Mesodermal cell (in vitro differentiated cells): Measurements from ENCODE around the gene TP53BP1.

ENCODE experiments used
- H3K27ac ChIP-seq: 2 replicates; pipeline ENCODE4 v1.7.0; 2013; ENCODE audit warnings: mild to moderate bottlenecking, low read depth, low read length, moderate library complexity; ENCODE audit not compliant: severe bottlenecking
- H3K36me3 ChIP-seq: 2 replicates; pipeline ENCODE4 v1.7.1; 2013; ENCODE audit warnings: mild to moderate bottlenecking, low read length, moderate library complexity; ENCODE audit not compliant: control insufficient read depth, insufficient read depth
- H3K4me1 ChIP-seq: one replicate; pipeline ENCODE4 v1.7.1; 2013; ENCODE audit warnings: mild to moderate bottlenecking, low read length; ENCODE audit not compliant: insufficient read depth, control insufficient read depth, poor library complexity, severe bottlenecking
- H3K4me3 ChIP-seq: 2 replicates; pipeline ENCODE4 v1.7.0; 2013; ENCODE audit warnings: low read length, control low read depth, mild to moderate bottlenecking; ENCODE audit not compliant: insufficient read depth, poor library complexity, severe bottlenecking; ENCODE audit errors: extremely low read depth
- H3K9me3 ChIP-seq: 2 replicates; pipeline ENCODE4 v1.7.1; 2013; ENCODE audit warnings: mild to moderate bottlenecking, low read length, moderate library complexity; ENCODE audit not compliant: control insufficient read depth
- WGBS, 2 experiments: methylation state at CpG; one replicate each; pipeline ENCODE4 v1.1.5; 2013; ENCODE audit warnings: missing lambda C conversion rate in 2 of 2; ENCODE audit not compliant: insufficient coverage in 2 of 2; 5-methylcytosine and 5-hydroxymethylcytosine counted together

Gene TP53BP1

DNA sequence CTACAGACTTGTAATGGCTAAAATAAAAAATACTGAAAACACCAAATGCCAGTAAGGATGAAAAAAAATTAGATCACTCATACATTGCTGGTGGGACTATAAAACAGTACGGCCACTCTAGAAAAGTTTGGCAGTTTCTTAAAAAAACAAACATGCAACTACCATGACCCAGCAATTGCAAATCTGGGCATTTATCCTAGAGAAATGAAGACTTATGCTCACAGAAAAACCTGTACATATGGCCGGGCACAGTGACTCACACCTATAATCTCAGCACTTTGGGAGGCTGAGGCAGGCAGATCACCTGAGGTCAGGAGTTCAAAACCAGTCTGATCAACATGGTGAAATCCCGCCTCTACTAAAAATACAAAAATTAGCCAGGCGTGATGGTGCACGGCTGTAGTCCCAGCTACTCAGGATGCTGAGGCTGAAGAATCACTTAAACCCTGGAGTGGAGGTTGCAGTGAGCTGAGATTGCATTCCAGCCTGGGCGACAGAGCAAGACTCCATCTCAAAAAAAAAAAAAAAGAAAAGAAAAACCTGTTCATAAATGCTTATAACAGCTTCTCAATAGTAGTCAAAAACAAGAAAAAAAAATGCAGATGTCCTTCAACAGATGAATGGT, 5.6 kb downstream of the TP53BP1 start:
- WGBS, 2 experiments = 93 to 100% methylated on average over 3 of the region's 6 CpGs

DNA sequence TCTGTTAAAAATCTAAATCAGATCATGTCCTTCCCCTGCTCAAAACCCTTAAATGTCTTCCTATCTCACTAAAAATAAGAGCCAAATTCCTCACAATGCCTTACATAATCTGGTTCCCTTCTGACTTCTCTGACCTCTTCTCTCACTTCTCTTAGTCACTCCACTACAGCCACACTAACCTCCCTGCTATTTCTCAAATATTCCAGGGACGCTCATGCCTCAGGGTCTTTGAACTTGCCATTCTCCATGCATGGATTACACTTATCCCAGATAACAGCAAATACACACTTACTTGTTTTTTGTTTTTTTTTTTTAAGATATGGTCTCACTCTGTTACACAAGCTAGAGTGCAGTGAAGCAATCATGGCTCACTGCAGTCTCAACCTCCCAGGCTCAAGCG, 8.5 kb downstream of the TP53BP1 start:
- Histone ChIP-seq H3K4me1 (no peaks in the 10 kb centered on the region), H3K4me3 (no peak overlapping the region), H3K36me3 (peaks cover 92% of the 10 kb centered on the region), H3K9me3 (no peaks in the 10 kb centered on the region), H3K27ac (no peak overlapping the region)
- WGBS, 2 experiments = 80 to 100% methylated on average over 1 of the region's 2 CpGs

More for the DNA sequence above, 5.6 kb downstream of the TP53BP1 start:
- no peaks in the 10 kb centered on the region for H3K4me1 ChIP-seq
- no peak overlapping the region for H3K4me3 ChIP-seq
- no peaks in the 10 kb centered on the region for H3K9me3 ChIP-seq
- peaks cover 88% of the 10 kb centered on the region for H3K36me3 ChIP-seq
- H3K27ac ChIP-seq = no peak overlapping the region

DNA sequence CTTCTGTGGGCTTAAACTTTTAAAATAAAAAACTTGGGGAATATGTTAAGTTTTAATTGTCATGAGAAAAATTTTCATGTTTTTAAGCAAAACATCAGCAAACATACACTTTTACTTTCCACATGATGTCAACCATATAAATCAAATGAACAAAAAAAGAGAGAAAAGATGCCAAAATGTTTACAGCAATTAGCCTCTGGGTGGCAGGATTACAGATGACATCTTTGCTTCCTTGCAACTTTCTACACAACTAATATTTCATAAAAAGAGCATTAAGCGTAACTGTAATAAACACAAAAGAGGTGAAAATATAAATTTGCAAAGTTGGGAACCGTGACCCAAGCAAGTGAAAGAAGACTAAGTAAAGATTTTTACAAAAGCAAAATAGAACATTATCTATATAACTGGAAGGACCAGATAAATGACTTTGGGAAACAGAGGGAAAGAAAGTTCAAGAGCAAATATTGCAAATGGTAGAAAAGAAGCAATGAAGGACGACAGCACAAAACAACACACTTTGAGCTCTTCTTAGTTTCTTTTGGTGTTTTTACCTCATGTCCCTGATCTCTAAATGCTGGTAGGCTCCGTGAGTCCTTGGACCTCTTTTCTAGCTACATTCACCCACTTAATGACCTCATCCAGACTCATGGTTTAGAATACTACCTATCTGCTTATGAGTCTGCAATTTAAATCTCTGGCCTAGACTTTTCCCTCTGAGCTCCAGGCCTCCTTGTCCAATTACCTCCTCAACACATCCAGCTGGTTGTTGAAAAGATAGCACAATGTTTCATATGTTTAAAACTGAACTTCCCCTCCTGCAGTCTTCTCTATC, 9.4 kb downstream of the TP53BP1 start:
- H3K27ac ChIP-seq = no peak overlapping the region
- no peaks in the 10 kb centered on the region for H3K9me3 ChIP-seq
- H3K36me3 ChIP-seq = peaks cover 92% of the 10 kb centered on the region
- WGBS, 2 experiments = 73 to 88% methylated on average over 2 of the region's 4 CpGs
- no peaks in the 10 kb centered on the region for H3K4me1 ChIP-seq
- no peak overlapping the region for H3K4me3 ChIP-seq

DNA sequence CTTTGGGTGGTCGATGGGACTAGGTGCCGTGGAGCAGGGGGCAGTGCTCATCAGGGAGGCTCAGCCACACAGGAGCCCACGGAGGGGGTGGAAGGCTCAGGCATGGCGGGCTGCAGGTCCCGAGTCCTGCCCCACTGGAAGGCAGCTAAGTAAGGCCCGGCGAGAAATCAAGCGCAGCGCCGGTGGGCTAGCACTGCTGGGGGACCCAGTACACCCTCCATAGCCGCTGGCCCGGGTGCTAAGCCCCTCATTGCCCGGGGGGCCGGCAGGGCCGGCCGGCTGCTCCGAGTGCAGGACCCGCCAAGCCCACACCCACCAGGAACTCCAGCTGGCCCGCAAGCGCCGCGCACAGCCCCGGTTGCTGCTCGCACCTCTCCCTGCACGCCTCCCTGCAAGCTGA, 19.1 kb downstream of the TP53BP1 start:
- H3K27ac ChIP-seq = no peak overlapping the region
- H3K36me3 ChIP-seq = peaks cover 83% of the 10 kb centered on the region
- WGBS, 2 experiments = 89 to 98% methylated on average over 8 to 16 of the region's 25 CpGs
- H3K4me3 ChIP-seq = no peak overlapping the region
- H3K4me1 ChIP-seq = no peaks in the 10 kb centered on the region
- H3K9me3 ChIP-seq = no peaks in the 10 kb centered on the region

DNA sequence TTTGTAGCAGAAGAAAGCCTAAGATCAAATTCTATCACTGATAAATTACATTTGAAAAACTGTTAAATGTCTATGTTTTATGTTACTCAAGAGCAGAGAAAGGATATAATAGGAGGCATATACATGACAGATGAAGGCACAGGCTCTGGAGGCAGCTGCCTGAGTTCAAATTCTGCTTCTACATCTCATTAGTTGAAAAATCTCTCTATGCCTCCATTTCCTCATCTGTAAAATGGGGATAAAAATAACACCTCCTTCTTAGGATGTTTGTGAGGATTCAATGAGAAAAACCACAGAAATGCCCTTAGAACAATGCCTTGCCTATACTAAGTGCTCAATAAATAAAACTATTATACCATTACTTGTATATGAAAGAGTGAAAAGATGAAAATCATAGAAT, 21.0 kb downstream of the TP53BP1 start:
- Histone ChIP-seq H3K9me3 (no peaks in the 10 kb centered on the region), H3K4me3 (no peak overlapping the region), H3K4me1 (no peaks in the 10 kb centered on the region), H3K27ac (no peak overlapping the region), H3K36me3 (peaks cover 82% of the 10 kb centered on the region)

DNA sequence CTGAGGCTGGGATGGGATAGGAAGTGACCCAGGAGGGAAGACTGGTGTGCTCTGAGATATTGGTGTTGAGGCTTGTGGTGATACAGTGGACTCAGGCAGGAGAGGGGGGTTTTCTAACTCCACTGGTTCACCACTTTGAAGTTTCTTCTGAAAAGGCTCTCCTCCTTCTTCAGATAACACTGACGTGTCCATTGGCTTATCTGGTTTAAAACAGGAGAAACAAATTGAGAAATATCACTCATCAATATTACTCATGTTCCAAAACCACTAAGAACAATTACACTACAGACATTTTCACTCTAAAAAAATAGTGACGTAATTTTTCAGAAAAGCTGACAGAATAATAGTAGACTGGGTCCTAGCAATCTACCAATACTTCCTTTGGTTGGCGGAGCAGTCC, 23.1 kb downstream of the TP53BP1 start:
- Histone ChIP-seq H3K9me3 (no peaks in the 10 kb centered on the region), H3K4me3 (no peak overlapping the region), H3K36me3 (peaks cover 82% of the 10 kb centered on the region), H3K4me1 (no peaks in the 10 kb centered on the region), H3K27ac (no peak overlapping the region)
- WGBS, 2 experiments = 100% methylated on average over 1 of the region's 3 CpGs

DNA sequence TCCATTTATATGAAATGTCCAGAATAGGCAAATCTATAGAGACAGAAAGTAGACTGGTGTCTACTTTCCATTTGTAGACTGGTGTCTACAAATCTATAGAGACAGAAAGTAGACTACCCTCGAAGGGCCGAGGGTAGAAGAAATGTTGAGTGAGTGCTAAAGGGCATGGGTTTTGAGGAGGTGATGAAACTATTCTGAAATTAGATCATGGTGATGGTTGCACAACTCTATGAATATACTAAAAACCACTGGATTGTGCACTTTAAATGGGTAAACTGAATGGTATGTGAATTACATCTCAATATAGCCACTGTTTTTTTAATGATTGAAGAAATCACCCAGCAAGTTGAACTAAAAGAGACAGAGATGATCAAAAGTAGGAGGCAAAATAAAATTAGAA, 27.9 kb downstream of the TP53BP1 start:
- no peaks in the 10 kb centered on the region for H3K4me1 ChIP-seq
- H3K9me3 ChIP-seq = no peaks in the 10 kb centered on the region
- H3K36me3 ChIP-seq = peaks cover 86% of the 10 kb centered on the region
- no peak overlapping the region for H3K27ac ChIP-seq
- no peak overlapping the region for H3K4me3 ChIP-seq
- 100% methylated on average over 1 of the region's 2 CpGs; no CpG with 5 or more reads in 1 of the 2 experiments for WGBS, 2 experiments

DNA sequence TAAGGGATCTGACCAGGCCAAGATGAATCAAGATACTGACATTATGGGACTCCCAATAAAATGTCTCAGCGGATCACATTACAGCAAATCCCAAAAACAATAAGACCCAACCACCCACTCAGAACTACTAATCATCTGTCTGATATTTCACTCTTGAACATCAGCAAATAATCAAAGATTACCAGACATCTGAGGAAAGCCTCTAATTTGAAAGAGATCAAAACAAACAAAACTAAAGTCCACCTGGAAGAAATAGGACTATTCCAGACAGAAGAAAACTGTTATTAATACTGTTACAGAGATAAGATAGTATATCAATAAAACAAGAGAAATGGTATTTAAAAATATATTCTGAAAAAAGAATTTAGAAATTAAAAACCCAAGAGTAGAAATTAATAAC, 29.0 kb downstream of the TP53BP1 start:
- peaks cover 85% of the 10 kb centered on the region for H3K36me3 ChIP-seq
- H3K4me1 ChIP-seq = no peaks in the 10 kb centered on the region
- H3K4me3 ChIP-seq = no peak overlapping the region
- H3K9me3 ChIP-seq = no peaks in the 10 kb centered on the region
- no peak overlapping the region for H3K27ac ChIP-seq
- 100% methylated on average over 1 of the region's 1 CpG for WGBS, 2 experiments

DNA sequence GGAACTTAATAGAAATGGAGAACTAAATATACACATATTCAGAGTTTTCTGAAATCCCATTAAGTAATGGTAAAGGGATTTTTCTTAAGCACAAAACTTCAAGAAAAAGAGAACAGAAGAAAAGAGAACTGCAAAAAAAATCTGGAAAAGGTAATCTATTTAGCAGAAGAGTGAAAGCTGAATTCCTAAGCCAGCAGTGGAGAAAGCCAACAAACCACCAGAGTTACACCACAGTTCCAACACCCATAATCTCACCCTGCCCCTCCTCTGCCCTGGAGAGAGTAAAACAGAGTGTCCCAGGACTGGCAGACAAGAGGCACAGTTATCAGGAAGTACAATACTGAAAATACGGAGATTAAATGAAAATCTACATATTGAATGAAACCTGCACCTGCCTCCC, 29.4 kb downstream of the TP53BP1 start:
- Histone ChIP-seq H3K9me3 (no peaks in the 10 kb centered on the region), H3K27ac (no peak overlapping the region)

DNA sequence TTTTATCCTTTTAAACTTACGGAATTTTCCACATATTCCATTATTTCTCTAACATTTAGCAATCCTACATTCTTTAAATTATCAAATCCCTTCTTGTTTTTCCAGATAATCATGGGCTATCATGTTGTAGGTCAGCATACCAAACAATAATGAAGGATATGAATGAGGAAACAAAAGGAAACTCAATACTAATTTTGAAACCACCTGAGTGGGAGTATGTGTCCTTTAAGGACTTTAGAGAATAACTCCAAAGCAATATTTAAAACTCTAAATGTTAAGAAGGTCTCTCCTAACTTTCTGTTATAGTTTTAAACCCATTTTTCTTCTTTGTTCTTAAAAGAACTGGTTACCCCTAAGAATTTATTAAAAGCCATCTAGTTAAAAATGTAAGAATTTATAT, 43.0 kb downstream of the TP53BP1 start:
- Histone ChIP-seq H3K27ac (no peak overlapping the region), H3K36me3 (peaks cover 69% of the 10 kb centered on the region), H3K4me1 (no peaks in the 10 kb centered on the region), H3K4me3 (no peak overlapping the region), H3K9me3 (no peaks in the 10 kb centered on the region)
- WGBS, 2 experiments = 100% methylated on average over 1 of the region's 1 CpG

More for the DNA sequence above, 29.4 kb downstream of the TP53BP1 start:
- no peak overlapping the region for H3K4me3 ChIP-seq
- H3K36me3 ChIP-seq = peaks cover 87% of the 10 kb centered on the region
- H3K4me1 ChIP-seq = no peaks in the 10 kb centered on the region
- WGBS, 2 experiments = 100% methylated on average over 1 of the region's 1 CpG; no CpG with 5 or more reads in 1 of the 2 experiments

DNA sequence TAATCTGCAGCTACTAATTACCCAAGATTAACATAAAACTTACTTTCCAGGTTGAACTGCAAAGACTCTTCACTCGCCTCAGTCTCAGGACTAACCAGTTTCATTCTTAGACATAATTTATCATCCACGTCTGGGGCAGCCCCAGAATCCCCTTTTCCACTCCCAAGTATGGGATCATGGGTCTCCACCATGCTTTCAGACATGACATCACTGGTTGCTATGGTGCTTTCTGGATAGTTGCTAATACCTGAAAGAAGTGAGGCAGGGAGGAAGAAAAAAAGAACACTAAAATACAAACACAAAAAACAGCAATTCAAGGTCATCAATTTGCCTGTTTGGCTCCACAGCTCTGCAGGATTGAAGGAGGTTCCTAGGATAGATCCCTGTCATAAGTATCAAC, 46.6 kb downstream of the TP53BP1 start:
- peaks cover 51% of the 10 kb centered on the region for H3K36me3 ChIP-seq
- WGBS, 2 experiments = 90 to 100% methylated on average over 1 of the region's 2 CpGs
- H3K9me3 ChIP-seq = no peaks in the 10 kb centered on the region
- H3K4me1 ChIP-seq = no peaks in the 10 kb centered on the region
- H3K27ac ChIP-seq = no peak overlapping the region
- H3K4me3 ChIP-seq = no peak overlapping the region
